ENCODE data around the gene ATP2A1.
"Not testable (repeated sequence)": the region's sequence is repeated elsewhere in the genome, so short reads cannot be mapped to it uniquely, and the experiment has no call there.

The ATP2A1 gene

GRCh38 chr16:28935924-28936783 is 57.9 kb downstream of the ATP2A1 start:
- DNase-seq = peak in 11 of 14 donors; percentile 4 to 67 (median 25)

- no peak for DNase-seq
Measured at GRCh38 chr16:28936784-28937155, 58.5 kb downstream of the ATP2A1 start.

- DNase-seq = no peak
Measured at GRCh38 chr16:28937222-28937876, 59.1 kb downstream of the ATP2A1 start.

GRCh38 chr16:28938721-28939120 is 60.4 kb downstream of the ATP2A1 start:
- no peak for DNase-seq

DNA sequence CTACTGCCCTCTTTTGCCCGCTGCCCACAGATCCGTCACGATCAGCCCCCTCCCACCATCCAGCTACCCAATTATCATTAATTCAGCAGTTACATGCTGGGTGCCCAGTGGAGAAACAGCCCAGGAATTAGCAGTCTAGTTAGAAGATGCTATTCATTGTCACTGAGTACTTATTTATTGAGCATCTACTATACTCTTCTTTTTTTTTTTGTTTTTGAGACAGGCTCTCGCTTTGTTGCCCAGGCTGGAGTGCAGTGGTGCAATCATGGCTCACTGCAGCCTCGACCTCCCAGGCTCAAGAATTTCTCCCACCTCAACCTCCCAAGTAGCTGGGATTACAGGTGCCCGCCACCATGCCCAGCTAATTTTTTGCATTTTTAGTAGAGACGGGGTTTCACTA is 61.5 kb downstream of the ATP2A1 start:
- DNase-seq = not testable (repeated sequence)

GRCh38 chr16:28943281-28943680 is 65.0 kb downstream of the ATP2A1 start:
- DNase-seq = no peak

DNA sequence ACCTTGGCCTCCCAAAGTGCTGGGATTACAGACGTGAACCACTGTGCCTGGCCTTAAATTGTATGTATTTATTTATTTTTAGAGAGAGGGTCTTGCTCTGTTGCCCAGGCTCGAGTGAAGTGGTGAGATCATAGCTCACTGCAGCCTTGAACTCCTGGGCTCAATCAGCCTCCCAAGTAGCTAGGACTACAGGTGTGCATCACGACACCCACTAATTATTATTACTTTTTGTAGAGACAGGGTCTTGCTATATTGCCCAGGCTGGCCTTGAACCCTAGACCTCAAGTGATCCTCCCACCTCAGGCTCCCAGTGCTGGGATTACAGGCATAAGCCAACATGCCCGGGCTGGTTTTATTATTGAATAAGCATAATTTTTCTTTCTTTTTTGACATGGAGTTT is 68.4 kb downstream of the ATP2A1 start:
- DNase-seq = no peak

- peak; percentile 95 to 100 (median 99) for DNase-seq
Measured at GRCh38 chr16:28950648-28951409, 72.5 kb downstream of the ATP2A1 start, which contains the start of gene NFATC2IP. Gene NFATC2IP (plus strand): TSS chr16:28950937. CDS start chr16:28951012, 75 bp downstream.

GRCh38 chr16:28951410-28951943 is 73.2 kb downstream of the ATP2A1 start:
- DNase-seq = peak in 2 of 14 donors; percentile 35 to 45
